K562 (cell line): ENCODE measurements around the gene SLC25A1. TPM values are rescaled to one million over a fixed set of nuclear protein-coding genes. Genes with fewer than 3 reads are reported as not detected.
A peak's percentile ranks its signal among the peaks of the same experiment; 100 is the strongest.

Experiments used
- ATAC-seq: fragments of 200-7000 bp; cut with Tn5 transposase; 3 replicates; pipeline ENCODE4 v1.9.1; 2020; ENCODE audit warnings: moderate library complexity
- BruUV-seq: library from RNA; stranded (reverse); fragments of 400-500 nt; replicated peaks from 2 replicates; lab custom pipeline; 2021; lab: Mats Ljungman, UMichigan
- CTCF ChIA-PET: fragments of 300-600 bp; formaldehyde crosslinking; extraction: SDS; loops from one replicate; lab custom pipeline; 2021; ENCODE audit warnings: low intra/inter-chr PET ratio; lab: Yijun Ruan, JAX
- POLR2A ChIA-PET: fragments of 300-600, 350-650 bp; sonication (Branson Sonifier 250); formaldehyde crosslinking; extraction: SDS; loops from one replicate; lab custom pipeline; 2021; ENCODE audit warnings: antibody characterized with exemption, inconsistent platforms; lab: Yijun Ruan, JAX
- DNase-seq, 4 experiments: peaks; one replicate each; pipeline versions ENCODE4 v3.0.0 to v3.0.0-alpha.2; 2011 to 2018; ENCODE audit warnings: low spot score in 3 of 4, mixed read lengths in 3 of 4; ENCODE audit errors: extremely low read depth in 1 of 4
- FAIRE-seq: peaks from 2 replicates; lab custom pipeline; 2011; peaks lifted over from hg19 to GRCh38; lab: Jason Lieb, UNC
- H2AFZ ChIP-seq: 2 replicates; pipeline ENCODE4 v1.6.0; 2011; ENCODE audit warnings: low read depth, low read length, control low read depth, inconsistent platforms
- H3K27ac ChIP-seq: fragments of 200-600 bp; 3 replicates; pipeline ENCODE4 v1.8.0; 2011; ENCODE audit warnings: low read depth, mild to moderate bottlenecking, control low read depth, inconsistent platforms, low read length, moderate library complexity, mixed read lengths; ENCODE audit errors: extremely low read depth
- H3K27me3 ChIP-seq, 2 experiments: fragments of 300-600 bp in 1 of 2; 2 replicates in 1 of 2; 3 replicates in 1 of 2; pipeline versions ENCODE4 v1.6.0 to v1.8.0; 2011; ENCODE audit warnings: inconsistent platforms in 2 of 2, low read length in 2 of 2, mild to moderate bottlenecking in 1 of 2, mixed read lengths in 1 of 2, moderate library complexity in 1 of 2; ENCODE audit not compliant: control insufficient read depth in 2 of 2, insufficient read depth in 2 of 2
- H3K36me3 ChIP-seq: fragments of 300-600 bp; 3 replicates; pipeline ENCODE4 v1.8.0; 2011; ENCODE audit warnings: mild to moderate bottlenecking, low read length, inconsistent platforms; ENCODE audit not compliant: control insufficient read depth, insufficient read depth
- H3K4me1 ChIP-seq, 2 experiments: fragments of 200-600 bp in 1 of 2; replicated peaks in 1 of 2; 2 replicates in 1 of 2; 3 replicates in 1 of 2; pipeline versions ENCODE4 v1.5.1 to v1.8.0; 2011; ENCODE audit warnings: inconsistent platforms in 2 of 2, low read length in 2 of 2, mild to moderate bottlenecking in 1 of 2, mixed read lengths in 1 of 2, moderate library complexity in 1 of 2; ENCODE audit not compliant: control insufficient read depth in 2 of 2, insufficient read depth in 2 of 2
- H3K4me2 ChIP-seq: 2 replicates; pipeline ENCODE4 v1.6.1; 2011; ENCODE audit warnings: low read length, control low read depth, inconsistent platforms, mixed read lengths; ENCODE audit not compliant: insufficient read depth
- H3K4me3 ChIP-seq: fragments of 200-600 bp; sonication (generic), shearing (Covaris generic); 2 replicates; pipeline ENCODE4 v1.5.1; 2016; ENCODE audit warnings: control low read depth, inconsistent platforms
- H3K79me2 ChIP-seq: fragments of 200-600 bp; 3 replicates; pipeline ENCODE4 v1.8.0; 2011; ENCODE audit warnings: low read length, inconsistent platforms; ENCODE audit not compliant: control insufficient read depth, insufficient read depth
- H3K9ac ChIP-seq, 2 experiments: 2 replicates each; pipeline versions ENCODE4 v1.6.0 to v1.6.1; 2011; ENCODE audit warnings: low read depth in 2 of 2, low read length in 2 of 2, control low read depth in 1 of 2, inconsistent platforms in 1 of 2, mild to moderate bottlenecking in 1 of 2, mixed read lengths in 1 of 2; ENCODE audit not compliant: insufficient read depth in 1 of 2
- H3K9me1 ChIP-seq: one replicate; pipeline ENCODE4 v1.6.0; 2011; ENCODE audit warnings: inconsistent platforms, mild to moderate bottlenecking, low read length, moderate library complexity; ENCODE audit not compliant: control insufficient read depth, insufficient read depth
- H3K9me3 ChIP-seq: replicated peaks from 2 replicates; pipeline ENCODE4 v1.5.1; 2011; ENCODE audit warnings: low read depth, low read length, inconsistent platforms; ENCODE audit not compliant: control insufficient read depth, insufficient read depth
- H4K20me1 ChIP-seq: replicated peaks from 2 replicates; pipeline ENCODE4 v1.6.1; 2011; ENCODE audit warnings: low read length, inconsistent platforms, mixed read lengths; ENCODE audit not compliant: control insufficient read depth, insufficient read depth
- CBX3 ChIP-seq, 2 experiments: IDR thresholded peaks; 1 replicate in 1 of 2; 2 replicates in 1 of 2; pipeline ENCODE4 v1.6.1; 2012; ENCODE audit warnings: inconsistent platforms in 2 of 2, low read length in 2 of 2, borderline replicate concordance in 1 of 2, control low read depth in 1 of 2
- E2F1 ChIP-seq: sonication (generic); formaldehyde crosslinking; IDR thresholded peaks from 2 replicates; pipeline ENCODE4 v1.8.1; 2023; ENCODE audit warnings: mild to moderate bottlenecking, missing genetic modification reagents, moderate library complexity
- EGR1 ChIP-seq: fragments of 450-650 bp; conservative IDR thresholded peaks from 2 replicates; pipeline ENCODE4 v1.6.1; 2017; ENCODE audit warnings: mild to moderate bottlenecking
- ETV6 ChIP-seq, 3 experiments: fragments of 150-350 bp in 1 of 3; sonication (generic) in 1 of 3; formaldehyde crosslinking in 1 of 3; IDR thresholded peaks; 2 replicates each; pipeline versions ENCODE4 v1.6.1 to v1.8.0; 2014 to 2022; ENCODE audit warnings: borderline replicate concordance in 2 of 3, low read depth in 2 of 3, antibody characterized with exemption in 1 of 3, low read length in 1 of 3, mild to moderate bottlenecking in 1 of 3, missing genetic modification reagents in 1 of 3
- HSF4 ChIP-seq: fragments of 250-450 bp; sonication (Bioruptor Pico); IDR thresholded peaks from 2 replicates; pipeline ENCODE4 v2.1.2; 2022; ENCODE audit warnings: mild to moderate bottlenecking, moderate library complexity, borderline replicate concordance
- MCM7 ChIP-seq, 2 experiments: fragments of 450-650 bp; IDR thresholded peaks; 2 replicates each; pipeline ENCODE4 v1.6.1; 2016 to 2018
- SETDB1 ChIP-seq: IDR thresholded peaks from one replicate; pipeline ENCODE4 v1.6.1; 2012; ENCODE audit warnings: low read length, control low read depth, inconsistent platforms
- SIX5 ChIP-seq, 2 experiments: IDR thresholded peaks; 2 replicates each; pipeline ENCODE4 v1.6.1; 2011; ENCODE audit warnings: low read length in 2 of 2, borderline replicate concordance in 1 of 2, low read depth in 1 of 2, mild to moderate bottlenecking in 1 of 2, moderate library complexity in 1 of 2; ENCODE audit not compliant: insufficient read depth in 1 of 2
- TRIM28 ChIP-seq: fragments of 450-650 bp; IDR thresholded peaks from 2 replicates; pipeline ENCODE4 v1.6.1; 2017
- YY1 ChIP-seq, 3 experiments: IDR thresholded peaks; 2 replicates each; pipeline ENCODE4 v1.6.1; 2011; ENCODE audit warnings: low read length in 2 of 3, mild to moderate bottlenecking in 2 of 3, moderate library complexity in 2 of 3, borderline replicate concordance in 1 of 3, control low read depth in 1 of 3, low read depth in 1 of 3; ENCODE audit not compliant: insufficient read depth in 3 of 3, insufficient replicate concordance in 2 of 3, control insufficient read depth in 1 of 3, insufficient read length in 1 of 3; ENCODE audit errors: extremely low read depth in 1 of 3
- ZNF830 ChIP-seq: fragments of 250-450 bp; sonication (Bioruptor Pico); IDR thresholded peaks from 2 replicates; pipeline ENCODE4 v1.5.0; 2021; ENCODE audit warnings: mild to moderate bottlenecking
- WGBS: fragments of 100-300 bp; shearing (Covaris generic); methylation state at CpG from one replicate; pipeline ENCODE4 v1.1.6; 2016; ENCODE audit warnings: low coverage, mixed read lengths; ENCODE audit not compliant: insufficient coverage; ENCODE audit errors: missing lambda C conversion rate; 5-methylcytosine and 5-hydroxymethylcytosine counted together
- in situ Hi-C: fragments of 300-500 bp; cut with MboI; formaldehyde crosslinking; loops from 4 replicates; pipeline ENCODE4 v1.15.0; 2018; ENCODE audit warnings: inconsistent platforms, mixed read lengths
- intact Hi-C: fragments of 100-400 bp; cut with micrococcal nuclease; formaldehyde crosslinking; loops from 2 replicates; pipeline ENCODE4 v1.14.2; 2022
- polyA plus RNA-seq, 8 experiments: library from polyadenylated mRNA; depleted of rRNA in 4 of 8; stranded (reverse) in 5 of 8; unstranded in 3 of 8; fragments of >200 nt; fragmentation: Nextera tagmentation in 2 of 8; fragmentation: Illumina TruSeq in 1 of 8; extraction: Ambion mirVana in 2 of 8; extraction: Trizol in 1 of 8; gene quantifications; 2 replicates each; pipeline versions ENCODE4 v1.2.1 to v1.2.3, GENCODE V29; 2011 to 2014; ENCODE audit warnings: inconsistent platforms in 1 of 8, missing spikeins in 1 of 8
- total RNA-seq, 7 experiments: library from RNA; depleted of rRNA in 6 of 7; stranded (reverse); fragments of >200 nt in 6 of 7; fragmentation: Illumina TruSeq in 2 of 7; extraction: Trizol in 2 of 7; gene quantifications; 2 replicates each; pipeline versions ENCODE4 v1.2.1 to v1.2.3, GENCODE V29; 2011 to 2021; ENCODE audit warnings: low replicate concordance in 1 of 7
- TF ChIP-seq, protein P1 (sequence below), 2 experiments: fragments of 450-650 bp in 1 of 2; sonication (generic) in 1 of 2; formaldehyde crosslinking in 1 of 2; IDR thresholded peaks in 1 of 2; conservative IDR thresholded peaks in 1 of 2; 2 replicates each; pipeline versions ENCODE4 v1.6.1 to v1.8.1; 2016 to 2023; ENCODE audit warnings: mild to moderate bottlenecking in 2 of 2, moderate library complexity in 2 of 2, inconsistent platforms in 1 of 2, missing genetic modification reagents in 1 of 2
- TF ChIP-seq, protein P2 (sequence below), 2 experiments: fragments of 450-650 bp in 1 of 2; sonication (generic) in 1 of 2; formaldehyde crosslinking; conservative IDR thresholded peaks; 2 replicates each; pipeline versions ENCODE4 v1.4.0 to v1.8.1; 2020 to 2022; ENCODE audit warnings: mild to moderate bottlenecking in 1 of 2, missing genetic modification reagents in 1 of 2

The SLC25A1 gene
- total and polyA plus RNA-seq, 9 of the 15 experiments (the other 6 are each of a cell fraction or from before 2014, with no cell fraction given), result 11.0 to 408 (median 110) TPM

GRCh38 chr22:19183216-19183615, 4.7 kb upstream of the SLC25A1 start (continued):
- TF ChIP-seq, protein P1, sequence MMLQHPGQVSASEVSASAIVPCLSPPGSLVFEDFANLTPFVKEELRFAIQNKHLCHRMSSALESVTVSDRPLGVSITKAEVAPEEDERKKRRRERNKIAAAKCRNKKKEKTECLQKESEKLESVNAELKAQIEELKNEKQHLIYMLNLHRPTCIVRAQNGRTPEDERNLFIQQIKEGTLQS (IDR thresholded peaks at IDR 0.05), result no peak
- TF ChIP-seq, protein P1 (CRISPR knock-in tag; conservative IDR thresholded peaks at IDR 0.05), result 0 out of 2 replicates have a peak, but pooled peaks have one; percentile 49
- TF ChIP-seq E2F1 (CRISPR knock-in tag) (0 out of 2 replicates have a peak, but pooled peaks have one; percentile 49), SETDB1 (peak; percentile 30), CBX3 (IDR thresholded peaks at IDR 0.05; ENCODE audit: borderline replicate concordance in 1 of 2, low read length in 2 of 2) (peak in 1 of 2 experiments; percentile 31; a peak in 1 of 3 replicates)

DNA sequence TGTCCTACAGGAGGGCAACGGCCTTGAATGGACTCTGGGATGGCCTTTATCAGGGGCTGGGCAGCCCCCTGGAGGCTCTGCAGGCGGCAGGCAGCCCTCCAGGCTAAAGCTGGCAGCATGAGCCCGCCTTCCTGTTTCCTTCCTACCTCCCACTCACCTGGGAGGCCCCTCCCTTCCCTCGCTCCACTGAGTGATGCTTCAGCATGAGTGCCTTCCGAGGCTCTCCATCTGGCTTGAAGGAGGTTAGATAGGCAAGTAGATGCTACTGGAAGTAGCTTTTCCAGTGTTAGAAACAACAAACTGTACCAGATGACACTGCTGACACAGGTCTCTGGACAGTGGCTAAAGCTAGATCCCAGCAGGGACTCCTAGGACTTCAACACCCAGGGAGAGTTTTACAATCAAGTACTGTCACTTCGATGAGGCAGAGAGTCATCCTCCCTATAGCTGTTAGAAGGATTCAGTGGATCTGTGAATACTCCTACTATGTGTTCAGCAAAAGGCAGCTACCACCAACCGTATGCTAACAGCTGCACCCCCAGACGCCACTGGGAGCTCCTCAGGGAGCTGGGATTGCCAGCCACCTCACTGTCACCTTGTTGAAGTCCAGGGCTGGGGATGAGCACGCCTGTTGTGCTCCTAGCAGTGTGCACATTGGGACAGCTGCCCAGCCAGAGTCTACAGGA, 4.1 kb upstream of the SLC25A1 start:
- Histone ChIP-seq H3K4me3 (no peak overlapping the region), H3K9me1 (no peaks in the 10 kb centered on the region), H3K36me3 (no peaks in the 10 kb centered on the region; the same call in 2 of the 3 replicates), H3K27ac (no peak overlapping the region), H3K79me2 (peaks cover 8% of the 10 kb centered on the region), H3K27me3 (peaks cover 17 to 46% of the 10 kb centered on the region in 2 experiments; a peak in 4 of 5 replicates), H2AFZ (no peak overlapping the region), H3K9me3 (no peaks in the 10 kb centered on the region), H3K4me1 (peaks cover 6 to 69% of the 10 kb centered on the region in 2 experiments), H4K20me1 (no peaks in the 10 kb centered on the region; the same call in 1 of the 2 replicates), H3K9ac (peak overlapping the region in 1 of 2 experiments; percentile 59; a peak in 2 of 4 replicates), H3K4me2 (no peak overlapping the region)
- in situ Hi-C loops, result no loop called here
- ChIA-PET CTCF (no interaction called here), POLR2A (interaction anchor here (0.6 to 11.1 kb wide), 10 partner anchors 13 to 310 kb away, joined by 3 to 191 read pairs (median 4); partner anchors contain the start of gene ESS2)
- intact Hi-C loops, result no loop called here
- FAIRE-seq (no peak), DNase-seq (peak in 2 of 4 experiments; percentile 42 to 63), ATAC-seq (no peak)
- no TSS peak for BruUV-seq
- whole genome bisulfite sequencing, result 5% methylated on average over 9 of the region's 9 CpGs
- TF ChIP-seq HSF4 (CRISPR knock-in tag), result no peak
- no peak for TF ChIP-seq TRIM28
- TF ChIP-seq ETV6 (IDR thresholded peaks at IDR 0.05; ENCODE audit: borderline replicate concordance in 1 of 2, low read depth in 2 of 2, low read length in 1 of 2), result no peak
- no peak for TF ChIP-seq ETV6 (CRISPR knock-in tag; IDR thresholded peaks at IDR 0.05; ENCODE audit: borderline replicate concordance)
- no peak for TF ChIP-seq YY1 (IDR thresholded peaks at IDR 0.05; ENCODE audit: borderline replicate concordance in 1 of 3, control insufficient read depth in 1 of 3, extremely low read depth in 1 of 3, insufficient read depth in 3 of 3, insufficient read length in 1 of 3, insufficient replicate concordance in 2 of 3, low read depth in 1 of 3, low read length in 2 of 3)
- no peak for TF ChIP-seq ZNF830 (CRISPR knock-in tag)
- TF ChIP-seq SIX5 (IDR thresholded peaks at IDR 0.05; ENCODE audit: borderline replicate concordance in 1 of 2, insufficient read depth in 1 of 2, low read depth in 1 of 2, low read length in 2 of 2), result 0 out of 4 replicates have a peak, but pooled peaks of 1 of the 2 experiments have one; percentile 23
- TF ChIP-seq, protein P2, sequence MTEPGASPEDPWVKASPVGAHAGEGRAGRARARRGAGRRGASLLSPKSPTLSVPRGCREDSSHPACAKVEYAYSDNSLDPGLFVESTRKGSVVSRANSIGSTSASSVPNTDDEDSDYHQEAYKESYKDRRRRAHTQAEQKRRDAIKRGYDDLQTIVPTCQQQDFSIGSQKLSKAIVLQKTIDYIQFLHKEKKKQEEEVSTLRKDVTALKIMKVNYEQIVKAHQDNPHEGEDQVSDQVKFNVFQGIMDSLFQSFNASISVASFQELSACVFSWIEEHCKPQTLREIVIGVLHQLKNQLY (CRISPR knock-in tag; conservative IDR thresholded peaks at IDR 0.05), result no peak
- no peak for TF ChIP-seq MCM7 (IDR thresholded peaks at IDR 0.05)
- peak; percentile 37; the same call in 1 of the 2 replicates for TF ChIP-seq EGR1
